GM19468 (cell line): ENCODE data around the gene CGAS.
A peak's percentile ranks its signal among the peaks of the same experiment; 100 is the strongest.
"Not testable (repeated sequence)": the region's sequence is repeated elsewhere in the genome, so short reads cannot be mapped to it uniquely, and the experiment has no call there.

Experiments used
- ATAC-seq: cut with Tn5 transposase; IDR thresholded peaks from one replicate; pipeline ENCODE4 v1.9.1; 2021; ENCODE audit warnings: mild to moderate bottlenecking, moderate library complexity, moderate number of reproducible peaks; ENCODE audit not compliant: unreplicated experiment; ENCODE audit errors: extremely low read depth

The CGAS gene

GRCh38 chr6:73452107-73452461, at the start of gene CGAS:
CGAS (minus strand) TSS chr6:73452297; CDS start chr6:73452181, 116 bp downstream.
- ATAC-seq = peak; percentile 67

- no peak for ATAC-seq
Measured at GRCh38 chr6:73497915-73498314, 45.8 kb upstream of the CGAS start.

GRCh38 chr6:73491377-73491776, 39.3 kb upstream of the CGAS start:
- no peak for ATAC-seq

GRCh38 chr6:73487473-73487872, 35.4 kb upstream of the CGAS start:
- no peak for ATAC-seq

- no peak for ATAC-seq
Measured at GRCh38 chr6:73484438-73484837, 32.3 kb upstream of the CGAS start.

- ATAC-seq = no peak
Measured at GRCh38 chr6:73481969-73482368, 29.9 kb upstream of the CGAS start.

GRCh38 chr6:73477407-73477806, 25.3 kb upstream of the CGAS start:
- ATAC-seq = no peak

GRCh38 chr6:73476723-73477122, 24.6 kb upstream of the CGAS start:
- ATAC-seq = no peak

GRCh38 chr6:73471686-73472290, 19.7 kb upstream of the CGAS start:
- peak; percentile 99 for ATAC-seq

GRCh38 chr6:73461537-73462350, 9.6 kb upstream of the CGAS start, which contains the start of gene MTO1:
MTO1 (plus strand) TSS chr6:73461737; CDS start chr6:73461855, 118 bp downstream.
- ATAC-seq = peak; percentile 88

GRCh38 chr6:73460056-73460455, 8.0 kb upstream of the CGAS start:
- no peak for ATAC-seq

- not testable (repeated sequence) for ATAC-seq
Measured at GRCh38 chr6:73459474-73459873, 7.4 kb upstream of the CGAS start.

GRCh38 chr6:73455865-73456629, 4.0 kb upstream of the CGAS start:
- no peak for ATAC-seq

GRCh38 chr6:73451223-73452106, 632 bp downstream of the CGAS start:
- no peak for ATAC-seq

GRCh38 chr6:73443555-73443954, 8.5 kb downstream of the CGAS start:
- no peak for ATAC-seq

GRCh38 chr6:73435236-73435635, 16.9 kb downstream of the CGAS start:
- no peak for ATAC-seq

GRCh38 chr6:73421534-73421933, 30.6 kb downstream of the CGAS start:
- no peak for ATAC-seq

- ATAC-seq = no peak
Measured at GRCh38 chr6:73418081-73418741, 33.9 kb downstream of the CGAS start.

GRCh38 chr6:73413102-73413501, 39.0 kb downstream of the CGAS start:
- ATAC-seq = no peak
